Pancreas (tissue), 10 donors: ENCODE measurements around the gene ZMIZ1. TPM values are rescaled to one million over a fixed set of nuclear protein-coding genes. Genes with fewer than 3 reads are reported as not detected.
A peak's percentile ranks its signal among the peaks of the same experiment; 100 is the strongest.

ENCODE experiments used
- ATAC-seq, 4 donors: fragments of 200-7000 bp; cut with Tn5 transposase; one replicate each; pipeline versions ENCODE4 v1.8.0 to v1.9.1; 2020; ENCODE audit warnings: mild to moderate bottlenecking in 4 of 4, moderate library complexity in 4 of 4
- DNase-seq, 6 donors: peaks; one replicate each; pipeline ENCODE4 v3.0.0-alpha.2; 2020
- FAIRE-seq: peaks from 2 replicates; lab custom pipeline; 2012; peaks lifted over from hg19 to GRCh38; lab: Jason Lieb, UNC
- H3K27ac ChIP-seq, 4 donors: fragments of 200-600 bp; sonication (generic); 1 replicate in 3 of 4; 2 replicates in 1 of 4; pipeline versions ENCODE4 v1.5.0 to v1.8.0; 2020
- H3K27me3 ChIP-seq, 4 donors: fragments of 200-600 bp; one replicate each; pipeline ENCODE4 v1.8.0; 2021
- H3K36me3 ChIP-seq, 3 donors: fragments of 200-600 bp; sonication (generic) in 1 of 3; one replicate each; pipeline versions ENCODE4 v1.5.0 to v1.8.0; 2020 to 2021
- H3K4me1 ChIP-seq, 3 donors: fragments of 200-600 bp; one replicate each; pipeline ENCODE4 v1.8.0; 2021
- H3K4me3 ChIP-seq, 4 donors: fragments of 200-600 bp; sonication (generic) in 2 of 4; one replicate each; pipeline versions ENCODE4 v1.5.0 to v1.8.0; 2020 to 2021
- H3K9me3 ChIP-seq, 4 donors: fragments of 200-600 bp; one replicate each; pipeline ENCODE4 v1.8.0; 2021
- CTCF ChIP-seq, 4 donors: fragments of 200-600 bp; sonication (generic) in 3 of 4; IDR thresholded peaks; one replicate each; pipeline versions ENCODE4 v1.5.0 to v1.8.0; 2021; ENCODE audit warnings: antibody characterized with exemption in 4 of 4
- WGBS, 2 donors: extraction: QIAGEN DNeasy Blood & Tissue Kit; methylation state at CpG; one replicate each; pipeline ENCODE4 v1.1.7; 2013; 5-methylcytosine and 5-hydroxymethylcytosine counted together
- intact Hi-C, 3 donors: fragments of 100-400 bp; cut with DNase I; formaldehyde crosslinking; loops; one replicate each; pipeline versions ENCODE4 v1.11.1 to v1.14.2; 2022
- polyA plus RNA-seq, 2 donors: library from polyadenylated mRNA; stranded (reverse); fragments of 200-250 nt; gene quantifications; one replicate each; pipeline ENCODE4 v1.2.3, GENCODE V29; 2013
- total RNA-seq, 6 donors: library from RNA; stranded (reverse); fragmentation: NEBNext Ultra II Directional in 4 of 6; extraction: Animal tissue kit (Norgen Biotek cat#: 25700) in 4 of 6; gene quantifications; one replicate each; pipeline versions ENCODE4 v1.2.1 to v1.2.4, GENCODE V29; 2021 to 2023
- donor health status: healthy with polysubstance abuse.
- donor health status: DM: no; HTN: no; CAD: no; lungs with moderate emphysema.
- donor health status: DM: no; HTN: no; CAD: no.
- donor health status: control.
- donor health status: control.
- donor health status: Bipolar disorder and iron deficiency.
- donor health status: DM: yes; HTN: yes; CAD: no.
- donor health status: DM: no; HTN: no; CAD: no.
- donor health status: DM: no; HTN: no; CAD: no.
- donor health status: DM: yes; HTN: yes; CAD: no.

ZMIZ1 gene
- total and polyA plus RNA-seq, 8 donors, result 14.5 to 45.0 (median 21.9) TPM

- no peak for TF ChIP-seq CTCF (IDR thresholded peaks at IDR 0.05)
- Histone ChIP-seq H3K27ac (no peak overlapping the region), H3K4me1 (no peaks in the 10 kb centered on the region), H3K9me3 (no peaks in the 10 kb centered on the region), H3K36me3 (peaks cover 0 to 39% (median 11%) of the 10 kb centered on the region in 3 donors), H3K27me3 (no peaks in the 10 kb centered on the region), H3K4me3 (no peak overlapping the region)
- intact Hi-C loops, result no loop called here
- DNase-seq, result peak in 2 of 6 donors; percentile 4 to 23
- FAIRE-seq, result no peak
- WGBS, 2 donors, result 82 to 85% methylated on average over 8 of the region's 8 CpGs
- ATAC-seq, result no peak
Observed at GRCh38 chr10:79313320-79313719, 244.6 kb downstream of the ZMIZ1 start.

GRCh38 chr10:79313911-79314439 lies 245.2 kb downstream of the ZMIZ1 start:
- Histone ChIP-seq H3K27ac (no peak overlapping the region), H3K27me3 (no peaks in the 10 kb centered on the region), H3K9me3 (no peaks in the 10 kb centered on the region), H3K4me3 (no peak overlapping the region), H3K4me1 (no peaks in the 10 kb centered on the region), H3K36me3 (peaks cover 0 to 35% (median 5%) of the 10 kb centered on the region in 3 donors)
- no peak for TF ChIP-seq CTCF (IDR thresholded peaks at IDR 0.05)
- peak in 2 of 6 donors; percentile 19 to 48 for DNase-seq
- FAIRE-seq, result no peak
- intact Hi-C loops, result no loop called here
- whole genome bisulfite sequencing, 2 donors, result 91 to 94% methylated on average over 11 of the region's 11 CpGs
- ATAC-seq, result no peak

GRCh38 chr10:79314761-79315601 lies 246.2 kb downstream of the ZMIZ1 start:
- Histone ChIP-seq H3K4me1 (no peaks in the 10 kb centered on the region), H3K4me3 (no peak overlapping the region), H3K27me3 (no peaks in the 10 kb centered on the region), H3K27ac (no peak overlapping the region), H3K36me3 (peaks cover 0 to 25% (median 0%) of the 10 kb centered on the region in 3 donors), H3K9me3 (no peaks in the 10 kb centered on the region)
- FAIRE-seq (no peak), DNase-seq (peak in 3 of 6 donors; percentile 23 to 52 (median 44)), ATAC-seq (no peak)
- intact Hi-C loops, result no loop called here
- TF ChIP-seq CTCF (IDR thresholded peaks at IDR 0.05), result no peak
- 85 to 88% methylated on average over 25 of the region's 25 CpGs for WGBS, 2 donors

- Histone ChIP-seq H3K36me3 (peaks cover 0 to 20% (median 0%) of the 10 kb centered on the region in 3 donors), H3K4me3 (no peak overlapping the region), H3K9me3 (no peaks in the 10 kb centered on the region), H3K4me1 (no peaks in the 10 kb centered on the region), H3K27ac (no peak overlapping the region), H3K27me3 (no peaks in the 10 kb centered on the region)
- FAIRE-seq (no peak), DNase-seq (peak in 3 of 6 donors; percentile 10 to 41 (median 25)), ATAC-seq (no peak)
- 78 to 80% methylated on average over 11 of the region's 11 CpGs for WGBS, 2 donors
- TF ChIP-seq CTCF (IDR thresholded peaks at IDR 0.05), result no peak
- intact Hi-C loops, result no loop called here
Observed at GRCh38 chr10:79315602-79315920, 246.8 kb downstream of the ZMIZ1 start.
